ENCODE results near the gene MYBPC2. TPM values are rescaled to one million over a fixed set of nuclear protein-coding genes. Genes with fewer than 3 reads are reported as not detected.

The MYBPC2 gene
- total RNA-seq: not detected

GRCh38 chr19:50432221-50433028 is at the start of gene MYBPC2:
Gene MYBPC2, plus strand, starts transcription at chr19:50432892. Its CDS starts 62 bp downstream, at chr19:50432954.

GRCh38 chr19:50383852-50384684 is 48.6 kb upstream of the MYBPC2 start, which contains the start of gene POLD1:
Gene POLD1, plus strand, starts transcription at chr19:50384347. Its CDS starts 14,505 bp downstream, at chr19:50398852.

GRCh38 chr19:50418176-50419021 is 14.3 kb upstream of the MYBPC2 start, which contains the start of gene SPIB:
Gene SPIB, plus strand, starts transcription at chr19:50418938. Its CDS starts 25 bp downstream, at chr19:50418963.

DNA sequence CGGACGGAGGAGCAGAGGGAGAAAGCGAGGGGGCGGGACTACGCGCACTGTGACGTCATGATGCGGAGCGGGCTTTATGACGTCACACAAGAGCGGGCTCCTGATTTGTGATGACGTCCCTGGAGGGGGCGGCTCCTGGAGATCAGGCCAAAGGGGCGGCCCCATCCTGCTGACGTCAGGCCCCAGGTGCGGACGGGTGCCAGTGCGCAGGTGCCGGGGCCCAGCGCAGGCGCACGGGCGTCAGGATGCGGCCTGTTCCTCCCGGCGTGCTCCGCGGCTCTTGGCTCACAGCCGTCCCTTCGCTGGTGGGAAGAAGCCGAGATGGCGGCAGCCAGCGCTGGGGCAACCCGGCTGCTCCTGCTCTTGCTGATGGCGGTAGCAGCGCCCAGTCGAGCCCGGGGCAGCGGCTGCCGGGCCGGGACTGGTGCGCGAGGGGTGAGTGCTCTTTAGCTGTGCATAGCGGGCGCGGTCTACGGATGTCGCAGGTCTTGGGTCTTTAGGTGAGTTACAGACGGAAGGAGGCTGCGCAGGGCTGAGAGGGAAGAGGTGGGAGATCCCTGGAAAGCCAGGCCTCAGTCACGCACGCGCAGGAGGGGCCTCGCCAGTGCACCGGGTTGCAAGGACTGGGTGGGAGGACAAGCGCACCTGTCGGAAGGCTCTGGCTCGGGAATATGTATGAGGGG is 43.7 kb downstream of the MYBPC2 start, which contains the start of the genes EMC10 and GARIN5A:
TSS of gene EMC10 (plus strand) at position 284 of the 683 bp plus-strand sequence. CDS start at position 322, 38 bp downstream.
TSS of gene GARIN5A (minus strand) at position 625 of the 683 bp plus-strand sequence. CDS start at position 165, 460 bp downstream.

DNA sequence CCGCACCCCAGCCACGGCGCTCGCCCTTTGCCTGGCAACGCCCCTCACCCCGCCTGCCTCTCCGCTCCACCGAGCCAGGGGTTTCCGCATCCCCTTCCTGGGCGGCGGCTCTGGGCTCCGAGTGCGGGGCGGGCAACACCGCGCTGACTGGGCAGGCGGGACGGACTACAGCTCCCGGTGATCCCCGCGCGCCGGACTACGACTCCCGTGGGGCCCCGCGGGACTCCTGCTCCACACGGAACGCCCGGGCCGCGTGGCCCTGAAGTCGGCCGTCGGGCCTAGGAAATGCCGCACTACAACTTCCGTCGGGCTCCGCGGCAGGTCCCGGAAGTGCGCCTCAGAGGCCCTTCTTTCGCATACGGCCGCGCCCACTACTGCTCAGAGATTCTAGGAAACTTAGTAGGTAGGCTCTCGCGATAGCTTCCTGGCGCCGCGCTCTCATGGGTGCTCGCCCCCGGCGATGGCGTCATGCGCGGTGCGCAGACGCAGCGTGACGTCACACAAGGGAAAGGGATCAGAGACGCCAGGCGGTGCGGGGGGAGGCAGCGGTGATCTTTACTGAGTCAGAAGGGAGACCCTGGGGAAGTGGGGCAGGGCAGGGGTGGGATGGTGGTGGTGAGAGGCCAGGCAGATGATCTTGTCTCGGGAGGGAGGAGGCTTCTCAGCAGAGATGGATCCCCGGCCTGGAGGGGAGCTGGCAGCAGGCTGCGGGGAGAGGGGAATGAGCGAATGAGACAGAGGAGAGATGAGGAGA is 78.6 kb downstream of the MYBPC2 start, which contains the start of gene JOSD2:
TSS of gene JOSD2 (minus strand) at position 123 of the 754 bp plus-strand sequence. CDS start 760 bp downstream, outside the sequence.

DNA sequence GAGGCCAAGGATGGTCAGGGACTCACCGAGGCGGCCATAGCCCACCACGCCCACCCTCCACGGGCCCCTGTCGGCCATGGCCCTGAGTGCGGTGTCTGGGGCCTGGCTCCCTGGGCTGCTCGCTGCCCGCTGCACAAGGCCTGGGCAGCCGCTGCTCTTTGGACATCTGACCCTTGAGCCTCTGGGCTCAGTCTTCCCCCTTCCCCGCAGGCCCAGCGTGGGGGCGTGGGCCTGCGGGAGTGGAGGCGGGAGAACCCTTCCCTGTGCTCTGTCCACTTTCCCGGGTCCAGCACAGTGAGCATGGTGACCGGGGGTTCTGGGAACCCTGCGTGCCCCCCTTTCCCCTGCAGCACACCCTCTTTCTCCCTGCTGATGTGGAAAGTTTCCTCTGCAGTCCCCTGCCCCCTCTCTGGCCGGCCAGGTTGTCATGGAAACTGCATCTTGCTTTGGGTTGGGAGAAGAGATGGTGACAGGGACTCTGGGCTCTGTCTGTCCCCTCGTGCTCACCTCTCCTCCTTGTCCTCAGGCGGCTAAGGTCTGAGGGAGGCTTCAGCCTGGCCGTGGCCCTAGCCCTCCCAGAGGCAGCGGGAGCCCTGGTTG is 81.2 kb downstream of the MYBPC2 start, which contains the start of gene ASPDH:
TSS of gene ASPDH (minus strand) at position 168 of the 600 bp plus-strand sequence. CDS start at position 78, 90 bp downstream.

Other genes with a start within 250 kb of the MYBPC2 start
- gene MYH14, start 229.3 kb upstream of the MYBPC2 start, total RNA-seq: 1.6 TPM
- gene KCNC3, start 103.5 kb upstream of the MYBPC2 start, total RNA-seq: 5.9 TPM
- gene NAPSA, start 67.3 kb upstream of the MYBPC2 start, total RNA-seq: 0.63 TPM
- gene NR1H2, start 56.4 kb upstream of the MYBPC2 start, total RNA-seq: 26.6 TPM
- gene POLD1, start 48.5 kb upstream of the MYBPC2 start, total RNA-seq: 18.8 TPM
- gene SPIB, start 14.0 kb upstream of the MYBPC2 start, total RNA-seq: not detected
- 51.3 TPM for gene EMC10, start 43.6 kb downstream of the MYBPC2 start, total RNA-seq
- 1.3 TPM for gene GARIN5A, start 44.0 kb downstream of the MYBPC2 start, total RNA-seq
- 4.4 TPM for gene JOSD2, start 78.3 kb downstream of the MYBPC2 start, total RNA-seq
- 0.94 TPM for gene ASPDH, start 81.0 kb downstream of the MYBPC2 start, total RNA-seq
- 79.8 TPM for gene LRRC4B, start 135.5 kb downstream of the MYBPC2 start, total RNA-seq
- 24.7 TPM for gene SYT3, start 207.0 kb downstream of the MYBPC2 start, total RNA-seq
- gene C19orf81, start 216.6 kb downstream of the MYBPC2 start, total RNA-seq: not detected

All from parietal lobe (tissue), 1 donor.